Endothelial cell of umbilical vein (primary cell): ENCODE measurements around the gene C10orf105.

Experiments used
- CTCF ChIP-seq, 2 donors: IDR thresholded peaks; 1 replicate in 1 of 2; 2 replicates in 1 of 2; pipeline ENCODE4 v1.5.1; 2011; ENCODE audit warnings: low read length in 2 of 2, mild to moderate bottlenecking in 2 of 2, moderate library complexity in 2 of 2, control low read depth in 1 of 2, inconsistent platforms in 1 of 2, low read depth in 1 of 2; ENCODE audit not compliant: insufficient read depth in 1 of 2; ENCODE audit errors: extremely low read depth in 1 of 2
- FOS ChIP-seq: IDR thresholded peaks from 2 replicates; pipeline ENCODE4 v1.6.1; 2011; ENCODE audit warnings: mild to moderate bottlenecking, low read length, moderate library complexity, borderline replicate concordance; ENCODE audit not compliant: insufficient read depth
- MAX ChIP-seq: IDR thresholded peaks from 2 replicates; pipeline ENCODE4 v1.6.1; 2011; ENCODE audit not compliant: insufficient read depth, insufficient read length
- POLR2A ChIP-seq: IDR thresholded peaks from 2 replicates; pipeline ENCODE4 v1.6.1; 2012; ENCODE audit warnings: low read depth, mild to moderate bottlenecking, control low read depth, low read length
- POLR2AphosphoS5 ChIP-seq: IDR thresholded peaks from 2 replicates; pipeline ENCODE4 v1.6.1; 2012; ENCODE audit warnings: low read depth, mild to moderate bottlenecking, control low read depth, low read length, moderate library complexity; ENCODE audit not compliant: insufficient read depth

GRCh38 chr10:71729161-71729636 lies 9.6 kb upstream of the C10orf105 start:
- TF ChIP-seq CTCF (IDR thresholded peaks at IDR 0.05; ENCODE audit: extremely low read depth in 1 of 2, insufficient read depth in 1 of 2, low read depth in 1 of 2, low read length in 2 of 2), result no peak
- no peak for TF ChIP-seq POLR2A
- no peak for TF ChIP-seq MAX
- TF ChIP-seq POLR2AphosphoS5, result no peak
- no peak for TF ChIP-seq FOS
